Right lobe of liver (tissue), 4 donors: ENCODE data around the gene C13orf46.

Experiments
- POLR2A ChIP-seq: fragments of 450-650 bp; IDR thresholded peaks from one replicate; pipeline ENCODE4 v1.6.1; 2017; ENCODE audit warnings: antibody characterized with exemption, mild to moderate bottlenecking
- TF ChIP-seq, protein P1 (sequence below), 4 donors: fragments of 200-600 bp in 3 of 4; fragments of 450-650 bp in 1 of 4; IDR thresholded peaks; one replicate each; pipeline versions ENCODE4 v1.5.1 to v1.8.0; 2016 to 2022; ENCODE audit warnings: antibody characterized with exemption in 4 of 4, mild to moderate bottlenecking in 2 of 4
- donor health status: DM: no; HTN: no; CAD: no.
- donor health status: DM: no; HTN: no; CAD: no.
- donor health status: DM: no; HTN: yes; CAD: no.

DNA sequence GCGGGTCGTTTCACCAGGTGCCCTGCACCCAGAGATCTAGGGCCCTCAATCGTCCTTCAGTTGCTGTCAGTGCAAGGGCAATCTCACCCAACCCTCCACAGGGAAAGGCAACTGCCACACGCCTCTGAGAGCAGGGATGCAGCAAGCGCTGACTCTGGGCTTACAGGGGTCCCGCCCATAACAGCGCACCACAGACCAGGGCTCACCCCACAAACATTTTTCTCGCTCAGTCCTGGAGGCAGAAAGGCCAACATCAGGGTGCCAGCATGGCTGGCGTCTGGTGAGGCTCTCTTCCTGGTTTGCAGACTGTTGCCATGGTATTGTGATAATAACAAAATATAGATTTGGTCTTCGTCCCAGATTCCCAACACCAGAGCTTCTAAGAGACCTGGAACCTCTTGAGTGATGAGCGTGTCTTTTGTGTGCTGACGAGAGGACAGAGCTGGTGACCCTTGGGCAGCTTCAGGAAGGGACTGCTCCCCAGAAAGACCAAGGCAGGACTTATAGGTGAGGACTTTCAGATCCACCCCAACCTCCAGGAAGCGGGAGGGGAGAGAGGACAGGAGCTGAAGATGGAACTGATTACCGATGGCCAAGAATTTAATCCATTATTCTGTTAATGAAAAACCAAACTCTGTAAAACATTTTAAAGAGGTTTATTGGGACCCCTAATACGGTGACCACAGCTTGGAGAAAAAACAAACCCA lies 51.3 kb downstream of the C13orf46 start:
- TF ChIP-seq, protein P1, sequence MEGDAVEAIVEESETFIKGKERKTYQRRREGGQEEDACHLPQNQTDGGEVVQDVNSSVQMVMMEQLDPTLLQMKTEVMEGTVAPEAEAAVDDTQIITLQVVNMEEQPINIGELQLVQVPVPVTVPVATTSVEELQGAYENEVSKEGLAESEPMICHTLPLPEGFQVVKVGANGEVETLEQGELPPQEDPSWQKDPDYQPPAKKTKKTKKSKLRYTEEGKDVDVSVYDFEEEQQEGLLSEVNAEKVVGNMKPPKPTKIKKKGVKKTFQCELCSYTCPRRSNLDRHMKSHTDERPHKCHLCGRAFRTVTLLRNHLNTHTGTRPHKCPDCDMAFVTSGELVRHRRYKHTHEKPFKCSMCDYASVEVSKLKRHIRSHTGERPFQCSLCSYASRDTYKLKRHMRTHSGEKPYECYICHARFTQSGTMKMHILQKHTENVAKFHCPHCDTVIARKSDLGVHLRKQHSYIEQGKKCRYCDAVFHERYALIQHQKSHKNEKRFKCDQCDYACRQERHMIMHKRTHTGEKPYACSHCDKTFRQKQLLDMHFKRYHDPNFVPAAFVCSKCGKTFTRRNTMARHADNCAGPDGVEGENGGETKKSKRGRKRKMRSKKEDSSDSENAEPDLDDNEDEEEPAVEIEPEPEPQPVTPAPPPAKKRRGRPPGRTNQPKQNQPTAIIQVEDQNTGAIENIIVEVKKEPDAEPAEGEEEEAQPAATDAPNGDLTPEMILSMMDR (IDR thresholded peaks at IDR 0.05), result no peak
- TF ChIP-seq POLR2A, result no peak
